Measurements from ENCODE around the gene CALN1. TPM values are rescaled to one million over a fixed set of nuclear protein-coding genes. Genes with fewer than 3 reads are reported as not detected.

CALN1 gene
- total RNA-seq = not detected

DNA sequence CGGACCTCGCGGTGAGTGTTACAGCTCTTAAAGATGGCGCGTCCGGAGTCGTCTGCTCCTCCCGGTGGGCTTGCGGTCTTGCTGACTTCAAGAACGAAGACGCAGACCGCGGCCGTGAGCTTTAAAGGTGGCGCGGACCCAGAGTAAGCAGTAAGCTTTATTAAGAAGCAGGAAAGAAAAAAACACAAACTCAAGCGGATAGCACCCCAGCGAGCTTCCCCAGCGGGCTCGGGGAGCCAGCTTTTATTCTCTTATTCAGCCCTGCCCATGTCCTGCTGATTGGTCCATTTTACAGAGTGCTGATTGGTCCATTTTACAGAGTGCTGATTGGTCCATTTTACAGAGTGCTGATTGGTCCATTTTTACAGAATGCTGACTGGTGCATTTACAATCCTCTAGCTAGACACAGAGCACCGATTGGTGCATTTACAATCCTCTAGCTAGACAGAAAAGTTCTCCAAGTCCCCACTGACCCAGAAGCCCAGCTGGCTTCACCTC is at the start of gene CALN1:
CALN1 (minus strand) TSS at position 218 of the 498 bp plus-strand sequence.

